Spleen (tissue), 7 donors: ENCODE results near the gene ZNF621.

Experiments used
- CTCF ChIP-seq, 11 experiments: fragments of 200-600 bp in 7 of 11; fragments of 450-650 bp in 4 of 11; sonication (generic) in 4 of 11; IDR thresholded peaks in 8 of 11; conservative IDR thresholded peaks in 3 of 11; 1 replicate in 7 of 11; 2 replicates in 4 of 11; pipeline versions ENCODE4 v1.4.0 to v1.8.0; 2016 to 2021; ENCODE audit warnings: antibody characterized with exemption in 11 of 11, inconsistent platforms in 4 of 11, mild to moderate bottlenecking in 1 of 11
- POLR2A ChIP-seq, 3 donors: fragments of 450-650 bp; IDR thresholded peaks; one replicate each; pipeline ENCODE4 v1.5.1; 2017; ENCODE audit warnings: antibody characterized with exemption in 3 of 3, mild to moderate bottlenecking in 1 of 3
- POLR2AphosphoS5 ChIP-seq, 3 donors: sonication (generic); formaldehyde crosslinking; IDR thresholded peaks; one replicate each; pipeline ENCODE4 v1.5.1; 2017; ENCODE audit warnings: antibody characterized with exemption in 3 of 3
- donor health status: DM: no; HTN: no; CAD: no; lungs with moderate emphysema.
- donor health status: DM: no; HTN: no; CAD: no.
- donor health status: DM: no; HTN: no; CAD: no.

- TF ChIP-seq CTCF (IDR thresholded peaks at IDR 0.05 in 8 of 11, conservative IDR thresholded peaks at IDR 0.05 in 3 of 11): no peak
- TF ChIP-seq POLR2A (IDR thresholded peaks at IDR 0.05): no peak
- no peak for TF ChIP-seq POLR2AphosphoS5 (IDR thresholded peaks at IDR 0.05)
Measured at GRCh38 chr3:40497288-40497687, 27.5 kb upstream of the ZNF621 start.
